ENCODE measurements around the gene RUFY4. TPM values are rescaled to one million over a fixed set of nuclear protein-coding genes. Genes with fewer than 3 reads are reported as not detected.

Gene RUFY4
- total RNA-seq, 1 donor from 2014 or later, result not detected

GRCh38 chr2:218086478-218086877 is 17.4 kb downstream of the RUFY4 start:
- no peak overlapping the region for H3K4me3 Mint-ChIP-seq (ENCODE audit: unreplicated experiment)
- no peak overlapping the region for H3K27ac Mint-ChIP-seq (ENCODE audit: unreplicated experiment)
- TF ChIP-seq CTCF (IDR thresholded peaks at IDR 0.05), result no peak
- peaks cover 11% of the 10 kb centered on the region for H3K36me3 Mint-ChIP-seq (ENCODE audit: low read depth)
- H3K27me3 Mint-ChIP-seq (ENCODE audit: low read depth), result peaks cover 8% of the 10 kb centered on the region
- H3K9me3 Mint-ChIP-seq (ENCODE audit: low read depth), result peaks cover 12% of the 10 kb centered on the region
- peaks cover 13% of the 10 kb centered on the region for H3K4me1 Mint-ChIP-seq (ENCODE audit: low read depth)
- DNase-seq (ENCODE audit: low spot score), result no peak

GRCh38 chr2:218089259-218089658 is 20.2 kb downstream of the RUFY4 start:
- no peak overlapping the region for H3K4me3 Mint-ChIP-seq (ENCODE audit: unreplicated experiment)
- H3K27me3 Mint-ChIP-seq (ENCODE audit: low read depth), result peaks cover 17% of the 10 kb centered on the region
- TF ChIP-seq CTCF (IDR thresholded peaks at IDR 0.05), result no peak
- DNase-seq (ENCODE audit: low spot score), result no peak
- peaks cover 11% of the 10 kb centered on the region for H3K36me3 Mint-ChIP-seq (ENCODE audit: low read depth)
- peaks cover 12% of the 10 kb centered on the region for H3K9me3 Mint-ChIP-seq (ENCODE audit: low read depth)
- no peaks in the 10 kb centered on the region for H3K4me1 Mint-ChIP-seq (ENCODE audit: low read depth)
- no peak overlapping the region for H3K27ac Mint-ChIP-seq (ENCODE audit: unreplicated experiment)

- no peak overlapping the region for H3K27ac Mint-ChIP-seq (ENCODE audit: unreplicated experiment)
These were observed 22.7 kb downstream of the RUFY4 start for GRCh38 chr2:218091746-218092145.

GRCh38 chr2:218093879-218094278 is 24.8 kb downstream of the RUFY4 start:
- H3K27me3 Mint-ChIP-seq (ENCODE audit: low read depth), result peaks cover 21% of the 10 kb centered on the region
- DNase-seq (ENCODE audit: low spot score), result no peak
- H3K4me3 Mint-ChIP-seq (ENCODE audit: unreplicated experiment), result no peak overlapping the region
- H3K4me1 Mint-ChIP-seq (ENCODE audit: low read depth), result no peaks in the 10 kb centered on the region
- TF ChIP-seq CTCF (IDR thresholded peaks at IDR 0.05), result no peak
- H3K36me3 Mint-ChIP-seq (ENCODE audit: low read depth), result peaks cover under 1% of the 10 kb centered on the region
- H3K27ac Mint-ChIP-seq (ENCODE audit: unreplicated experiment), result no peak overlapping the region
- peaks cover 10% of the 10 kb centered on the region for H3K9me3 Mint-ChIP-seq (ENCODE audit: low read depth)

More at GRCh38 chr2:218091746-218092145, 22.7 kb downstream of the RUFY4 start:
- Mint-ChIP-seq H3K36me3 (ENCODE audit: low read depth) (peaks cover 4% of the 10 kb centered on the region), H3K9me3 (ENCODE audit: low read depth) (peaks cover under 1% of the 10 kb centered on the region), H3K27me3 (ENCODE audit: low read depth) (peaks cover 17% of the 10 kb centered on the region), H3K4me3 (ENCODE audit: unreplicated experiment) (no peak overlapping the region), H3K4me1 (ENCODE audit: low read depth) (no peaks in the 10 kb centered on the region)
- DNase-seq (ENCODE audit: low spot score), result no peak
- no peak for TF ChIP-seq CTCF (IDR thresholded peaks at IDR 0.05)

GRCh38 chr2:218095853-218096252 is 26.8 kb downstream of the RUFY4 start:
- H3K4me3 Mint-ChIP-seq (ENCODE audit: unreplicated experiment), result no peak overlapping the region

More at GRCh38 chr2:218095853-218096252, 26.8 kb downstream of the RUFY4 start:
- DNase-seq (ENCODE audit: low spot score), result no peak
- H3K27ac Mint-ChIP-seq (ENCODE audit: unreplicated experiment), result no peak overlapping the region
- no peak for TF ChIP-seq CTCF (IDR thresholded peaks at IDR 0.05)
- no peaks in the 10 kb centered on the region for H3K36me3 Mint-ChIP-seq (ENCODE audit: low read depth)
- H3K4me1 Mint-ChIP-seq (ENCODE audit: low read depth), result no peaks in the 10 kb centered on the region
- H3K9me3 Mint-ChIP-seq (ENCODE audit: low read depth), result peaks cover 14% of the 10 kb centered on the region
- peaks cover 32% of the 10 kb centered on the region for H3K27me3 Mint-ChIP-seq (ENCODE audit: low read depth)
